Upper lobe of left lung (tissue), 6 donors: ENCODE measurements around the gene MESP2. TPM values are rescaled to one million over a fixed set of nuclear protein-coding genes. Genes with fewer than 3 reads are reported as not detected.

Experiments used
- ATAC-seq, 2 donors: fragments of 200-7000 bp; cut with Tn5 transposase; one replicate each; pipeline ENCODE4 v1.9.1; 2022; ENCODE audit warnings: mild to moderate bottlenecking in 2 of 2, moderate library complexity in 2 of 2; ENCODE audit not compliant: low FRiP score in 2 of 2
- DNase-seq, 2 donors: peaks; one replicate each; pipeline ENCODE4 v3.0.0-alpha.2; 2019 to 2020
- H3K27ac ChIP-seq, 4 donors: fragments of 200-600 bp; sonication (generic); one replicate each; pipeline ENCODE4 v1.5.1; 2016 to 2019
- H3K27me3 ChIP-seq, 4 donors: fragments of 200-600 bp; sonication (generic); one replicate each; pipeline ENCODE4 v1.5.1; 2017 to 2019
- H3K36me3 ChIP-seq, 4 donors: fragments of 200-600 bp; sonication (generic); one replicate each; pipeline ENCODE4 v1.5.1; 2016 to 2019
- H3K4me1 ChIP-seq, 4 donors: fragments of 200-600 bp; sonication (generic); one replicate each; pipeline ENCODE4 v1.5.1; 2018 to 2019
- H3K4me3 ChIP-seq, 4 donors: fragments of 200-600 bp; sonication (generic); one replicate each; pipeline ENCODE4 v1.5.1; 2017 to 2019; ENCODE audit warnings: mild to moderate bottlenecking in 2 of 4, moderate library complexity in 1 of 4
- H3K9me3 ChIP-seq, 4 donors: fragments of 200-600 bp; sonication (generic); one replicate each; pipeline ENCODE4 v1.5.1; 2018 to 2019
- CTCF ChIP-seq, 6 experiments: fragments of 450-650 bp in 4 of 6; fragments of 200-600 bp in 2 of 6; sonication (generic) in 2 of 6; IDR thresholded peaks; one replicate each; pipeline ENCODE4 v1.5.1; 2016 to 2019; ENCODE audit warnings: antibody characterized with exemption in 6 of 6
- EP300 ChIP-seq, 4 donors: sonication (generic); formaldehyde crosslinking; IDR thresholded peaks; one replicate each; pipeline ENCODE4 v1.5.1; 2017; ENCODE audit warnings: antibody characterized with exemption in 4 of 4, control low read depth in 2 of 4
- POLR2A ChIP-seq, 4 donors: fragments of 450-650 bp; IDR thresholded peaks; one replicate each; pipeline ENCODE4 v1.5.1; 2016 to 2017; ENCODE audit warnings: antibody characterized with exemption in 4 of 4, mild to moderate bottlenecking in 2 of 4
- POLR2AphosphoS5 ChIP-seq, 2 donors: sonication (generic); formaldehyde crosslinking; IDR thresholded peaks; one replicate each; pipeline ENCODE4 v1.5.1; 2017; ENCODE audit warnings: antibody characterized with exemption in 2 of 2
- WGBS, 2 donors: methylation state at CpG; one replicate each; pipeline ENCODE4 v1.1.5; 2017 to 2018; 5-methylcytosine and 5-hydroxymethylcytosine counted together
- total RNA-seq, 6 donors: library from RNA; depleted of rRNA in 4 of 6; stranded (reverse); fragments of >200 nt in 4 of 6; gene quantifications; one replicate each; pipeline versions ENCODE4 v1.1.0 to v1.2.1, GENCODE V29; 2016 to 2021
- donor health status: DM: no; HTN: no; CAD: no; lungs with moderate emphysema.
- donor health status: DM: no; HTN: yes; CAD: no; lungs with severe emphysema.

The MESP2 gene
- total RNA-seq, 6 donors from 2014 or later, result 0.26 TPM; not detected in 5

DNA sequence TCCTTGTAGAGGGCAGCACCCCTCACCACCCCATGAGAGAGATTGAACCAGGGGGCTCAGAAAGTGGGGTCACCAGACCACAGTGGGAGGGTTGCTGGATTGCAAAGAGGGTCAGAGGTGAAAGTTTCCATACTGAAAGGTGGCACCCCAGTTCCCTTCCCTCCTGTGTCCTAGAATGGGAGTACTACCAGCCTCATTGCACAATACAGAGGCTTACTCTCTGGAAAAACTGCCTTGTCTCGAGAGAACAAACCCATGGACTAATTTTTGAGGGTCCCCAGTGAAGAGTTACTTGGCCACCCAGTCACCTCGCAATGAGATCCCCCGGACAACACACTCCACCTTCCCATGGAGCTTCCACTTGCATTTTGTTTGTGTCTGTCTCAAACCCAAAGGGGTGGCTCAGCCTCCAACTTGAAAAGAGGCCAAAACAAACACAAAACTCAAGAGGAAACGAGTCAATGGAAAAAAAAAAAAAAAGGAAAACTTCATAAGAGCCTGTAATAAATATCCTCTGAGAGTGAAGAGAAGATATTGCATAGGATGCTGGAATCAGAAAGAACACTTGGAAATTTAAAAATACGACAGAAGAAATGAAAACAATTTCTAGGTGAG lies 18.6 kb downstream of the MESP2 start:
- H3K27me3 ChIP-seq, result no peaks in the 10 kb centered on the region
- no peak overlapping the region for H3K4me3 ChIP-seq
- DNase-seq, result no peak
- H3K27ac ChIP-seq, result no peak overlapping the region
- ATAC-seq, result peak in 1 of 2 donors; percentile 22
- H3K36me3 ChIP-seq, result peaks cover 0 to 14% (median 3%) of the 10 kb centered on the region in 4 donors
- H3K9me3 ChIP-seq, result no peaks in the 10 kb centered on the region
- TF ChIP-seq EP300 (IDR thresholded peaks at IDR 0.05) (no peak), POLR2AphosphoS5 (IDR thresholded peaks at IDR 0.05) (no peak), CTCF (IDR thresholded peaks at IDR 0.05) (no peak), POLR2A (IDR thresholded peaks at IDR 0.05) (no peak)
- H3K4me1 ChIP-seq, result peaks cover 0 to 9% (median 3%) of the 10 kb centered on the region in 4 donors
- 21 to 28% methylated on average over 5 of the region's 5 CpGs for WGBS, 2 donors

DNA sequence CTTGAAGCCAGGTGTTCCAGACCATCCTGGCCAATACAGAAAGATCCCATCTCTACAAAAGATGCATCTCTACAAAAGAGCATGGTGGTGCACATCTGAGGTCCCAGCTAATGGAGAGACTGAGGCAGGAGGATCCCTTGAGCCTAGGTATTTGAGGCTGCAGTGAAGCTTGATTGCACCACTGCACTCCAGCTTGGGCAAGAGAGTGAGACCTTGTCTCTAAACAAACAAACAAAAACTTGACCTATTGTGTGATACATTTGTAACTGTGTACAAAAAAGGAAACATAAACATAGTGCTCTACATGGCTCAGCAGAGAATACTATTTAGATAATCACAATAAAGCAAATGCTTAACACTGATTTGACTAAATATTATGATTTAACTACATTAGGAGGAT lies 19.9 kb downstream of the MESP2 start:
- Histone ChIP-seq H3K27me3 (no peaks in the 10 kb centered on the region), H3K4me1 (peaks cover 0 to 9% (median 3%) of the 10 kb centered on the region in 4 donors), H3K36me3 (peaks cover 0 to 12% (median 3%) of the 10 kb centered on the region in 4 donors), H3K4me3 (no peak overlapping the region), H3K27ac (no peak overlapping the region), H3K9me3 (no peaks in the 10 kb centered on the region)
- TF ChIP-seq EP300 (IDR thresholded peaks at IDR 0.05) (no peak), CTCF (IDR thresholded peaks at IDR 0.05) (no peak), POLR2A (IDR thresholded peaks at IDR 0.05) (no peak), POLR2AphosphoS5 (IDR thresholded peaks at IDR 0.05) (no peak)
- no peak for ATAC-seq
- no peak for DNase-seq

GRCh38 chr15:89797678-89798201 lies 21.6 kb downstream of the MESP2 start:
- H3K4me3 ChIP-seq, result no peak overlapping the region
- H3K36me3 ChIP-seq, result peaks cover 0 to 17% (median 0%) of the 10 kb centered on the region in 4 donors
- no peak overlapping the region for H3K27ac ChIP-seq
- ATAC-seq (no peak), DNase-seq (no peak)
- H3K9me3 ChIP-seq, result no peaks in the 10 kb centered on the region
- H3K27me3 ChIP-seq, result no peaks in the 10 kb centered on the region
- 90 to 91% methylated on average over 3 to 4 of the region's 4 CpGs for WGBS, 2 donors
- no peak for TF ChIP-seq POLR2AphosphoS5 (IDR thresholded peaks at IDR 0.05)
- H3K4me1 ChIP-seq, result peaks cover 0 to 9% (median 3%) of the 10 kb centered on the region in 4 donors

DNA sequence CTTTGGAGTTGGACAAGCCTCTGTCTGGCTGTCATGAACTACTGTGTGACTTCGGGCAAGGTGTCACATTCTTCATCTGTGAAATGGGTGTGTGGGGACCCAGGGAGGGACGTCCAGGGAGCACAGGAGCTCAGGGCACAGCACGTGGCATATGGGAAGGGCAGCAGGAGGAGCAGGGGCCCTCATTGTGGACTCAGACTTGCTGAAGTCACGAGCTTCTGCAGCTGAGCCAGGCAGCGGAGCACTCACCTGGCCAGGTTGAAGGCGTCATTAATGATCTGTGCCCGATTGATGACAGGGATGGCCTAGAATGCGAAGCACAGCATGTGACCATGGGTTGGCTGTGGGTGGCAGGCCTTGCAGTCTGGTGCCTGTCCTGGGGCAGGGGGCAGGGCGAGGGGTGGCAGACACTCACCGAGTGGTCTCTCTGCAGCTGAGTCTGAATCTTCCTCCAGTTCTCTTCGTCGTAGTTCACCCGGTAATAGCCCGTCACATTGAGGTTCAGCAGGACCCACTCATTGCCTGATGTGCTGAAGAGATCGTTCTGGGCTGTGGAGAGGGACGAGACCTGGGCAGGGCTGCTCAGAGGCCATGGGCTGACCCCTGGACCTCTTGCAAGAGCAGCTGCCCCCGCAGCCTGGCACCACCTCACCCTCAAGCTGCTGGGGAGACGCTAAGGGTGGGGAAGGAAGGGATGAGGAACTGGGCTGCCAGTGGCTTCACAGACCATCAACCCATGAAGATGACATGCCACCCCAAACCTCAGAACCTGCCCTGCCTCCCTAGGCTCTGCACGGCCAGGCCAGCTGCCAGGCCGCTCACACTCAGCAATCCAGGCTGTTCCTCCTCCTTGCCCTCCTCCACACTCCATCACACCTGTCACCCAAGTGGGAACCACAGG lies 23.1 kb downstream of the MESP2 start:
- ATAC-seq, result no peak
- peaks cover 0 to 17% (median 2%) of the 10 kb centered on the region in 4 donors for H3K36me3 ChIP-seq
- H3K4me3 ChIP-seq, result no peak overlapping the region
- no peaks in the 10 kb centered on the region for H3K27me3 ChIP-seq
- peaks cover 0 to 9% (median 3%) of the 10 kb centered on the region in 4 donors for H3K4me1 ChIP-seq
- TF ChIP-seq EP300 (IDR thresholded peaks at IDR 0.05), result no peak
- no peak for TF ChIP-seq POLR2AphosphoS5 (IDR thresholded peaks at IDR 0.05)
- no peak for TF ChIP-seq CTCF (IDR thresholded peaks at IDR 0.05)
- no peak for TF ChIP-seq POLR2A (IDR thresholded peaks at IDR 0.05)
- WGBS, 2 donors, result 84 to 86% methylated on average over 5 to 17 of the region's 20 CpGs
- no peaks in the 10 kb centered on the region for H3K9me3 ChIP-seq
- H3K27ac ChIP-seq, result no peak overlapping the region
- peak in 1 of 2 donors; percentile 52 for DNase-seq

DNA sequence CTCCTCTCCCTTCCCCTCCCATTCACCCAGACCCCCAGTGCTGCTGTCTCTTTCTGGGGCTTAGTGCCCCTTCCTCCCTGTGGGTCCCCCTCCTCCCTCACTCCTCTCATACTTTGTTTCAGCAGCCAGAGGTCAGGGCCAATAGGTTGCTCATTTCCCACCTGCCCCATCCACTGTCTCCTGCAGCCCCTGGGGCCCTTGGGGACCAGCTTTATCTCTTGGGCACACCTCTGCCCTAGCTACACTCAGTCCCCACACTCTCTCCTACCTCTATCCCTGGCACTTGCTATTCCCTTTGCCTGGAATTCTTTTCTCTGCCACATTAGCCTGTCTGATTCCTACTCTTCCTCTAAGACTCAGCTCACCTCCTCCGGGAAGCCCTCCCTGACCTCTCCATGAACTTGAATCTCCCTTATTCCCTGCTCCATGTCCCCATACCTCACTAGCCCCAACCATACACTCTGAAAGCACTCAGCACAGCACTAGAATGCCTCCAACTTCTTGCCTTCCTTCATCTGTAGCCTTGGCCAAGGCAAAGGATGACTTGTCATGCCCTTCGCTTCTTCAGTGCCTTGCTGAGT lies 23.9 kb downstream of the MESP2 start:
- WGBS, 2 donors, result 76 to 92% methylated on average over 2 of the region's 2 CpGs
- DNase-seq, result no peak
- Histone ChIP-seq H3K27me3 (no peaks in the 10 kb centered on the region), H3K9me3 (no peaks in the 10 kb centered on the region), H3K36me3 (peaks cover 0 to 20% (median 2%) of the 10 kb centered on the region in 4 donors), H3K4me1 (peaks cover 0 to 3% (median 1%) of the 10 kb centered on the region in 4 donors), H3K4me3 (no peak overlapping the region), H3K27ac (no peak overlapping the region)
- ATAC-seq, result no peak
- no peak for TF ChIP-seq EP300 (IDR thresholded peaks at IDR 0.05)
- no peak for TF ChIP-seq POLR2AphosphoS5 (IDR thresholded peaks at IDR 0.05)
- TF ChIP-seq CTCF (IDR thresholded peaks at IDR 0.05), result no peak
- no peak for TF ChIP-seq POLR2A (IDR thresholded peaks at IDR 0.05)
